Stimulated activated naive B cell treated with anti-CD40 and anti-IgM and Interleukin-4, amounts not matched to agents 10 μg/mL and 1 μg/mL and 100 μg/mL, for 72 hours (primary cell): ENCODE results near the gene C19orf25.
"Not testable (repeated sequence)": the region's sequence is repeated elsewhere in the genome, so short reads cannot be mapped to it uniquely, and the experiment has no call there.

Source experiments
- ATAC-seq, 2 donors: fragments of 150-1000 bp; cut with Tn5 transposase; replicated peaks; 2 replicates each; pipeline ENCODE4 v1.10.0; 2021; ENCODE audit warnings: moderate library complexity in 1 of 2
- DNase-seq: peaks from one replicate; pipeline ENCODE4 v3.0.0; 2021
- H3K27ac Mint-ChIP-seq: one replicate; pipeline ENCODE4 v1.8.0; 2022; ENCODE audit warnings: mild to moderate bottlenecking, mixed read lengths
- H3K27me3 Mint-ChIP-seq, 2 donors: one replicate each; pipeline ENCODE4 v1.8.0; 2022; ENCODE audit warnings: mixed read lengths in 2 of 2
- H3K36me3 Mint-ChIP-seq, 2 donors: one replicate each; pipeline ENCODE4 v1.8.0; 2022; ENCODE audit warnings: mixed read lengths in 2 of 2, mild to moderate bottlenecking in 1 of 2
- H3K4me1 Mint-ChIP-seq, 2 donors: one replicate each; pipeline ENCODE4 v1.8.0; 2022; ENCODE audit warnings: mixed read lengths in 2 of 2, mild to moderate bottlenecking in 1 of 2
- H3K4me3 Mint-ChIP-seq, 2 donors: one replicate each; pipeline ENCODE4 v1.8.0; 2022; ENCODE audit warnings: mild to moderate bottlenecking in 2 of 2, mixed read lengths in 2 of 2, moderate library complexity in 1 of 2
- H3K9me3 Mint-ChIP-seq, 2 donors: one replicate each; pipeline ENCODE4 v1.8.0; 2022; ENCODE audit warnings: mixed read lengths in 2 of 2, mild to moderate bottlenecking in 1 of 2

Gene C19orf25

DNA sequence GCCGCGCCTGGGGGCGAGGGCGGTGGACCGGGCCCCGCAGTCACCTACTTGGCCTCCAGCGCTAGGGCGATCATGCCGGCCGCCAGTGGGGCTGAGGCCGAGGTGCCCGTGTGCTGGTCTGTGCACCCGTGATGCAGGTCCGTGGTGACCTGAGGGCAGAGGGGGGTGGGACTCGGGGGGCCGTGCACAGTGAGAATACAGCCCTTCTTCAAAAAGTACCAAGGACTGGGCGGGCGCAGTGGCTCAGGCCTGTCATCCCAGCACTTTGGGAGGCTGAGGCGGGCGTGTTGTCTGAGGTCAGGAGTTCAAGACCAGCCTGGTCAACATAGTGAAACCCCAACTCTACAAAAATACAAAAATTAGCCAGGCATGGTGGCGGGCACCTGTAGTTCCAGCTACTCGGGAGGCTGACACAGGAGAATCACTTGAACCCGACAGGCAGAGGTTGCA is 5.0 kb upstream of the C19orf25 start:
- no peaks in the 10 kb centered on the region for H3K9me3 Mint-ChIP-seq
- ATAC-seq (no peak), DNase-seq (no peak)
- peaks cover 2 to 3% of the 10 kb centered on the region in 2 donors for H3K36me3 Mint-ChIP-seq
- no peak overlapping the region for H3K4me3 Mint-ChIP-seq
- no peak overlapping the region for H3K27ac Mint-ChIP-seq
- H3K4me1 Mint-ChIP-seq: peaks cover 4 to 11% of the 10 kb centered on the region in 2 donors
- H3K27me3 Mint-ChIP-seq: peaks cover 5 to 7% of the 10 kb centered on the region in 2 donors

DNA sequence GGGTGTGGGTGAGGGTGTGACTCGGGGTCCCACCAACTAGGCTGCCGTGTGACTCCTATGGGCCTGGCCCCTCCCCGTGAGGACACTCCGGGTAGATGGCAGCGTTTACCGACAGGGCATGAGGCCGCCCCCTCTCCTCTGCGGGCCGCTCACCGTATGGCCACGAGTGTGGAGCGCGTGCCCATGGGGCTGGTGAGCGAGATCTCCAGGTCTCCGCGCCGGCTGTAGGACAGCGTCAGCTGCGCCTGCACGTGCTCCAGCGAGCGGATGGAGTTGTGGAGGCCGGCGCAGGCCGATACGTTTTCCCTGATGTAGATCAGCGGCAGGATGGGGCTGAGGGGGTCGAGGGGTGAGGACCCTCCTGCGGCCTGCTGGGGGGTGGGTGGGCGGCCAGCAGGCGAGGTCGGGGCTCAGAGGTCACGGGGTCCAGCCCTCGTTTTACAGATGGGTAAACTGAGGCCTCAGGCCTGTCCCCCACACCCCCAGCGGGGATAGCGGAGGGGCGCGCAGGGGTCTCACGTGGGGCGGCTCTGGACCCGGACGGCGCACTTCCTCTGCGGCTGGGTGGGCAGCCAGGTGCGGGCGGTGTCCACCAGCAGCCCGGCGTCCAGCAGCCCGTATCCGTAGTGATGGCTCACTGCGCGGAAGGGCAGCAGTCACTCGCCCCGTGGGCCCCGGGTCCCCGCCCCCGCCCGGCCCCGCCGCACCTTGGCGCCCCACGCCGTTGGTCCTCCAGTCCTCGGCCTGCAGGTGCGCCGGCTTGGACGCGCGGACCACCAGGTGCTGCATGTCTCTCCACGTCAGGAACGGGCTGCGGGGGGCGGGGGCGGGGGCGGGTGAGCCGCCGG is 4.3 kb upstream of the C19orf25 start:
- Mint-ChIP-seq H3K27ac (no peak overlapping the region), H3K27me3 (peaks cover 2 to 4% of the 10 kb centered on the region in 2 donors), H3K4me3 (no peak overlapping the region), H3K36me3 (peaks cover 4 to 5% of the 10 kb centered on the region in 2 donors), H3K4me1 (peaks cover 5 to 12% of the 10 kb centered on the region in 2 donors), H3K9me3 (no peaks in the 10 kb centered on the region)
- DNase-seq (no peak), ATAC-seq (no peak)

DNA sequence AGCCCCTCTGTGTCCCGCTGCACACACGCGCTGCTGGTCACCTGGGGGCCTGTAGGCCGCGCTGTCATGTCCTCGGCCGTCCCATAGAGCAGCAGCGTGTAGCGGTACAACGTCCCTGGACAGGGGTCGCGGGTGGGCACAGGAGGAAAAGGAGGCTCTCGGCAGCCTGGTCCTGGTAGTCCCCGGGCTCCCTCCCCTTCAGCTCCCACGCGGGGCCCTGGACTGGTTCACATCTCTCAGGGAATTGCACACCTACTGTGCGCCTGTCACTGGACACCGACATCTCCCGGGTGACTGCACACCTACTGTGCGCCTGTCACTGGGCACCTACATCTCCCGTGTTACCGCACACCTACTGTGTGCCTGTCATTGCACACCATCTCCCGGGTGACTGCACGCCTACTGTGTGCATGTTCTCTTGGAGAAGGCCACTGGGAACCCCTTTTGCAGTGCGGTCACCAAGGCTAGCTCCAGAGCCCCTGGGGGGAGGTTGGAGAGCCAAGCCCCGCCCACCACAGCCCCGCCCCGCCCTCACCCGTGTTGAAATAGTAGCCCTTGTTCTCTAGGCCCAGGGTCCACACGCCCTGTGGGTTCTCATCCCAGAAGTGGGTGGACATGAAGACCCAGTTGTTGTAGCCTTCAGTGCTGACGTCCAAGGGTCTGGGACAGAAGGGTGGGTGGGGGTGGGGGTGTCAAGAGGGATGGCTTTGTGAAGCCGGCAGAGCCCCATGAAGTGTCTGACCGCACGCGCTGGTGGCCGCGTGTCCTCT is 3.5 kb upstream of the C19orf25 start:
- DNase-seq (no peak), ATAC-seq (no peak)
- Mint-ChIP-seq H3K9me3 (no peaks in the 10 kb centered on the region), H3K27ac (no peak overlapping the region), H3K27me3 (no peaks in the 10 kb centered on the region), H3K36me3 (peaks cover 6% of the 10 kb centered on the region in 2 donors), H3K4me1 (peaks cover 8 to 18% of the 10 kb centered on the region in 2 donors), H3K4me3 (no peak overlapping the region)

DNA sequence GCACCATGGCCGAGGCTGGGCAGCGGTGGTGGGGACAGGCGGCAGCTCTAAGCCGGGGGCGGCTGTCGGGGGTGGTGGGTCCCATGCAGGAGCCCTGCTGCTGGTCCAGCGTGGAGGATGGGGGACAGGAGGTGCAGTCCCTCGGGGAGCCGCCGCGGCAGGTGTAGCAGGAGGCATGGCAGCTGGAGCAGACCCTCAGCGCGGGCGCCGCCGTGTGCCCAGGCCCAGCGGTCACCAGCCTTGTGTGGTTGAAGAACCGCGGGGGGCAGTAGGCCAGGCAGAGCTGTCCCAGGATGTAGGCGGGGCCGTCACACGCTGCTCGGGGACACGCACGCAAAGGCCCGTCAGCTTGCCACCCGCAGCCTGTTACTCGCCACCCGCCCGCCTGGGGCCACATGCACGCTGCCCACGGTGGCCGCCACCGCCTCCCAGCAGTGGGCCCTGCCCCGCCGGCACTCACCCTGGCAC is 2.9 kb upstream of the C19orf25 start:
- Mint-ChIP-seq H3K36me3 (peaks cover 7 to 12% of the 10 kb centered on the region in 2 donors), H3K4me3 (no peak overlapping the region), H3K9me3 (no peaks in the 10 kb centered on the region), H3K4me1 (peaks cover 13 to 25% of the 10 kb centered on the region in 2 donors), H3K27me3 (no peaks in the 10 kb centered on the region), H3K27ac (no peak overlapping the region)
- no peak for ATAC-seq
- no peak for DNase-seq

DNA sequence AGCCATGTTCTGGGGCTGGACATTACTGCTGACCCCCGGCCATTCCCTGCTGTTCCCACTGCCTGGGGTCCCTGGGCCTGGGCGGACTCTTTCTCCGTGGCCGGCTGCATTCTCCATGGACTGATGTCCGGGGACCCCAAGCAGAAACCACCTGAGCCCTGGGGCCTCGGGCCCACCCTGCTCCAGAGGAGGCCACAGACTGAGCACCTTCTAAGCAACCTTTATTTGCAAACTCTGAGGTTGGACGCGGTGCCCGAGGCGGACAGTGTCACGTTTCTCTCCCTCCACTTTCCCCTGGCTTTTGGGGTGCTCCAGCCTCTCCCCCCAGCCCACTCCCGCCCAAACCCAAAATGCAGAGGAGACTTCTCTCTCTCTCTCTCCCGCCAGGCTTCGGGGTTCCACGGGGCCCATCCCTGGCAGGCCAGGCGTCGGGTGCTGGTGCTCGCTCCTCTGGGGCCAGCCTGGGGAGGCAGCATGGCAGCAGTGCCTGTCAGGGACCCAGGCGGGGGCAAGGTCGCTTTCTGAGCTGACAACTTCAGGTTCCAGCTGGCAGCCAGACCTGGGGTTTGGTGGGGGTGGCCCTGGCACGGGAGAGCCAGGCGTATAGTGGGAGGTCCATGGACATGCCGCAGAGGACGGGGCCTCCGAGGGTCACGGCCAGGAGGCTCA is 2.3 kb upstream of the C19orf25 start:
- no peaks in the 10 kb centered on the region for H3K9me3 Mint-ChIP-seq
- DNase-seq: no peak
- H3K27ac Mint-ChIP-seq: no peak overlapping the region
- H3K4me1 Mint-ChIP-seq: peaks cover 13 to 28% of the 10 kb centered on the region in 2 donors
- no peak for ATAC-seq
- H3K36me3 Mint-ChIP-seq: peaks cover 7 to 15% of the 10 kb centered on the region in 2 donors
- H3K4me3 Mint-ChIP-seq: no peak overlapping the region
- no peaks in the 10 kb centered on the region for H3K27me3 Mint-ChIP-seq

DNA sequence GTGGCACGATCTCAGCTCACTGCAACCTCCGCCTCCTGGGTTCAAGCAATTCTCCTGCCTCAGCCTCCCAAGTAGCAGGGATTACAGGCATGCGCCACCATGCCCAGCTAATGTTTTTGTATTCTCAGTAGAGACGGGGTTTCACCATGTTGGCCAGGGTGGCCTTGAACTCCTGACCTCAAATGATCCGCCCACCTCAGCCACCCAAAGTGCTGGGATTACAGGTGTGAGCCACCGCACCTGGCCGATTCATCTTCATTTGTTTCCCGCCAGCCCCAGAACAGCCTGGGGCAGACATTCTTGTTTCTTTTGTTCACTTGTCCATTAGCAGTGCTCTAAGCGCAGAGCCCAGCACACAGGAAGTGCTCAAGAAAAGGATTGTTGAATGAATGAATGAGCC is 2.0 kb downstream of the C19orf25 start:
- Mint-ChIP-seq H3K36me3 (peaks cover 24 to 34% of the 10 kb centered on the region in 2 donors), H3K4me1 (peaks cover 20 to 43% of the 10 kb centered on the region in 2 donors)
- DNase-seq, H3K4me3 Mint-ChIP-seq, H3K27ac Mint-ChIP-seq, H3K27me3 Mint-ChIP-seq, ATAC-seq, H3K9me3 Mint-ChIP-seq: not testable (repeated sequence)

DNA sequence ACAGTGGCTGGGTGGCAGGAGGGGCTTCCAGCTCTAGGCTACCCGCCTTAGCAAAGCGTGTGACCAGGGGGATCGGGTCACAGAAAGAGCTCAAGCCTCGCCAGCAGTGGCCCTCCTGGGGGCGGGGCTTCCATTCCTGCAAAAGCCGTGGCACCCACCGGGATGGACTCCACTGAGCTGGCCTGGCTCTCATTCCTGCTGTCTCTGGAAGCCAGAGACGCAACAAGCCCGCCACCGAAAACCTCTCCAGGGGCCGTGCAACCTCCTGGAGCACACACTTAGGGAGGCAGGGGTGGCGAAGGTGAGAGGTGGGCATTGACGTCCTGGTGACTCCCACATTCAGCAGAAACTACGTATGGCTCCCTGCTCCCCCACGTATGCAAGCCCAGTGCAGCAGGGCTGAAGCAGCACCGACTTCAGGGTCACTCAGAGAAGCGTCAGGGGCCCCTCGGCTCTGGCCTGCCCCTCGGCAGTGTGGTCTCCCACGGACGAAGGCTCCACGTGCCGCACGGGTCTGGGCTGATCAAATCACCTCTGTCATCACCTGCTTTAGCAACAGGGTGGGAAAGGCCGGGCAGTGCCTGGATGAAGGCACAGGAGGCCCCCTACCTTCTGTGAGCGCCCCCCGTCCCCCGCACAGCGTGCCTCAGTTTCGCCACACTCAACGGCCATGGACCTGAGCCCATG is 3.1 kb downstream of the C19orf25 start:
- H3K27me3 Mint-ChIP-seq: peaks cover 6 to 8% of the 10 kb centered on the region in 2 donors
- no peak for ATAC-seq
- DNase-seq: no peak
- no peaks in the 10 kb centered on the region for H3K9me3 Mint-ChIP-seq
- H3K27ac Mint-ChIP-seq: no peak overlapping the region
- H3K36me3 Mint-ChIP-seq: peaks cover 24 to 34% of the 10 kb centered on the region in 2 donors
- peaks cover 26 to 54% of the 10 kb centered on the region in 2 donors for H3K4me1 Mint-ChIP-seq
- H3K4me3 Mint-ChIP-seq: no peak overlapping the region

DNA sequence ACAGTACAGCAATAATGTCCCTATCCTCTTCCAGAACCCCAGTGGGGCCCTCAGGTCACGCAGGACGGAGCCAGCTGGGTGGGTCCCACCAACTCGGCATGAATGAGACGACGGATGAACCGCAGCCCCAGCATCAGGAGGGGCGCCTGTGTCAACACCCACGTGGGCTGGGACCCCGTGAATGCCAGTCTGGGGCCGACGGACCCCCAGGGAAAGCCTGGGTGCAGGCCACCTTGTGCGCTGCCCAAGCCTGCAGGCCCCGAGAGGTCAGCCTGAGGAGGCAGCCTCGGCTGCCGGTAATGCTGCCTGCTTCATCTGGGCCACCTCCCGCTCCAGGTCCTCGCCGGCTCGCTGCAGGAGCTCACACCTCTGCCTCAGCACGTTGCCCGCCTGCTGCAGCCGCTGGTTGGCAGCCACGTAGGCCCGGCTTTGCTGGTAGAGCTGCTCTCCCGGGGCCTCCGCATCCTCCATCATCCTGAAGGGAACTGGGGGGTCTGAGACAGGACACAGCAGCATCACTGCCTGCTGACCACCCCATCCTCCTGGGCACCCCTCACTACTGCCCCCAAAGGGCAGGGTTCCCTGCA is 4.2 kb downstream of the C19orf25 start:
- H3K27ac Mint-ChIP-seq: no peak overlapping the region
- no peaks in the 10 kb centered on the region for H3K9me3 Mint-ChIP-seq
- H3K4me1 Mint-ChIP-seq: peaks cover 27 to 64% of the 10 kb centered on the region in 2 donors
- ATAC-seq: no peak
- peaks cover 25 to 36% of the 10 kb centered on the region in 2 donors for H3K36me3 Mint-ChIP-seq
- no peak for DNase-seq
- H3K27me3 Mint-ChIP-seq: peaks cover 11% of the 10 kb centered on the region in 2 donors
- no peak overlapping the region for H3K4me3 Mint-ChIP-seq

DNA sequence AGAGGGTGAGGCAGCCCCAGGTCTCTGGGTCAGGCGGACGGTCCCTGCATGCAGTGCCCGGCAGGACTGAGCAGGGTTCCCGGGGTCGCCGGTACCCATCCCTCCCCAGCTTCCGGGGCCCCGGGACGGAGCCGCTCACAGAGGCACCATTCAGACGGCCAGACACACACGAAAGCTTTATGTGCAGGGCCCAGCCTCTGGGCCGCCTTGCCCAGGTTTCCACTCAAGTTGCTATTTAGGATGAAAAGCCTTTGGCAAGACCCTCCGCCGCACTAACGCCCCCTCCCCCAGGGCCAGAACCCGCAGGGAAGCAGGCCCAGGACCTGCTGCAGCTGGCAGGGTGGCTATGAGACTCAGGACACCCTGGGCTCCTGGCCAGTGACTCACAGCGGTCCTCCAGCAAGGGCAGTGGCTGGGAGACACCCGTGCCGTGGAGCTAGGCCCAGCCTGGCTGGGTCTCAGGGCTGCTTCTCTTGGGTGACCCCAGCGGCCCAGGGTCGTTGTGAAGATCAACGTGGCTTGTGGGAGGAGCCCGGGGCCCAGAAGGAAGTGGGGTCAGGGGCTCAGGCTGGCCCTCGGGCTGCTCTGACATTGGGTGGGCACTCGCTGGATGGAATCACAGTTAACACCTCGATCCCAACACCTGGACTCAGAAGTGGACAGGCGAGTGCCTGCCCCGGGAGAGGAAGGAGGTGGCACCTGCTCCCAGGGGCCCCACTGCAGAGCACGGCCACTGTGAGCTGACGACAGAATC is 4.8 kb downstream of the C19orf25 start:
- DNase-seq (no peak), ATAC-seq (no peak)
- Mint-ChIP-seq H3K27me3 (peaks cover 12% of the 10 kb centered on the region in 2 donors), H3K4me1 (peaks cover 26 to 60% of the 10 kb centered on the region in 2 donors), H3K4me3 (no peak overlapping the region), H3K36me3 (peaks cover 25 to 35% of the 10 kb centered on the region in 2 donors), H3K9me3 (no peaks in the 10 kb centered on the region), H3K27ac (no peak overlapping the region)

DNA sequence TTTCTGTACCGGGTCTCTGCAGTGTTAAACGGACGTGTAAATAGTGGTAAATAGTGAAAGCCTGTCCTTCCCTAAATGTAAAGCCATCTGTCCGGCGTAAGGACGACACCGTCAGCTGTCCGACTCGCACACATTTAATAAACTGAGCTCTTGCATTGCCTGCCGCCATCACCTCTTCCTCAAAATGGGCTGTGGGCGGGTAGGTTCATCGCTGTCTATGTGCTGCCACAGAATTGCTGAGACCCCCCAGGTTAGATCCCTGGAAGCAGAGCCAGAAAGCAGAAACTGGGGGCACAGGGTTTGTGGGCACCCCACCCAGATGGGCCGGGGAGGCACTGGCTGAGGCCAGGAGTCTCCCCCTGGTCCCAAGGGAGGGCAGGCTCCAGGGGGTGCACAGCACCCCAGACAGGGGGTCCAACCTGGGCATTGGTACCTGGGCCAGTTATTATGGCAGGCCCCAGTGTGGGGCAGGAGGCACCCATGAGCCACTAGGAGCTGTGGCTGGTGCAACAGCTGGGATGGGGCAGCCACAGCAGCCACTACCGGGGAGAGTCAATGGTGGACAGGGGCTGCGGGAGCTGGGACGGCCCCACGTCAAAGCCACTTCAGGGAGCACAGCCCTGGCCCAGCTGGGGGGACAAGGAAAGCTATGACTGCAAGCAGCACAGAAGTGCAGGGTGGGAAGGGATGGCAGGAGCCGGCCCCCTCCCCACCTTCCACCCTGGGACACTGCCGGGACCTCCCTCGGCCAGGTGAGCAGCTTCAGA is 5.7 kb downstream of the C19orf25 start:
- Mint-ChIP-seq H3K4me1 (peaks cover 22 to 53% of the 10 kb centered on the region in 2 donors), H3K9me3 (no peaks in the 10 kb centered on the region), H3K36me3 (peaks cover 20 to 31% of the 10 kb centered on the region in 2 donors), H3K4me3 (no peak overlapping the region), H3K27me3 (peaks cover 12% of the 10 kb centered on the region in 2 donors), H3K27ac (peak overlapping the region; percentile 14)
- DNase-seq (no peak), ATAC-seq (no peak)

DNA sequence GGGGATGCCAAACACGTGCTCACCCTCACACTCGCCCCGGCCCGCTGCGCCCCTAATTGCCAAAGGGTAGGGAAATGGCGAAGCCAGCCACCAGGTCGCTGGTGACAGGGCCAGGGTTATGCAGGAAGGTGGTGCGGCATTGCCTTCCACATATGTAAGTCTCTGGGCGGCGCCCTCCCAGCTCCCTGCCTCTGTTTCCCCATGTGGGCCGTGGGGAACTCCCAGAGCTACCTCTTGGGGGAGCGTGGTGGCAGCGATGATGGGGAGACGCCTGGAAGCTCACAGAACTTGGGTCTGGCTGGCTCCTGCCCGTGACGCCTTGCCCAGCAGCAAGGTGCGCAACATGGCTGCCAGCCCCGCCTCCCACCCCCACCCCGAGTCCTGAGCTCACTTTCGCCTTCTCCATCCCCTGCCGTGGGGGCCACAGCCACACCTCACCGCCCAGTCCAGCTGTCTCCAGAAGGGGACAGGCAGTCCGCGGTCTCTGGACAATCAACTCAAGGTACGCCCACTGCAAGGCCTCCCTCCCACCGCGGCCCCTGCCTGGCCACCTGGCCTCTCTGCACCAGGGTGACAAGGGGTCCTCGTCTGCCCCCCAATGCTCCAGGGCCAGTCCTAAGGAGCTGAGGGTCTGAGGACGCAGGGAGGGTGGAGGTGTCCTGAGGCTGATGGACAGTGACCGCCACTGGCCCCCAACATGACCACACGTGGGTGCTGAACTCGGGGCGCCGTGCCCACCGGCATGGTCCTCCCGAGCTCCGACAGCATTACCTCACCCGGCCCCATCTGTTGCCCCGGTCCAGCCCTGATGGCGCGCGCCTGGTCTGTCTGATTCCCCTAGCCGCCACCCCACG is 6.6 kb downstream of the C19orf25 start:
- Mint-ChIP-seq H3K36me3 (peaks cover 19 to 30% of the 10 kb centered on the region in 2 donors), H3K4me1 (peaks cover 19 to 45% of the 10 kb centered on the region in 2 donors), H3K27me3 (peaks cover 12% of the 10 kb centered on the region in 2 donors), H3K9me3 (no peaks in the 10 kb centered on the region), H3K4me3 (no peak overlapping the region), H3K27ac (no peak overlapping the region)
- ATAC-seq (no peak), DNase-seq (no peak)
